K562 (cell line): ENCODE data around the gene SLC38A7. TPM values are rescaled to one million over a fixed set of nuclear protein-coding genes. Genes with fewer than 3 reads are reported as not detected.
A peak's percentile ranks its signal among the peaks of the same experiment; 100 is the strongest.

ENCODE experiments used
- EP400 ChIP-seq: fragments of 450-650 bp; IDR thresholded peaks from 2 replicates; pipeline ENCODE4 v1.6.1; 2017; ENCODE audit warnings: antibody characterized with exemption, mild to moderate bottlenecking, moderate library complexity
- ETS2 ChIP-seq: IDR thresholded peaks from 2 replicates; pipeline ENCODE4 v1.6.1; 2016; ENCODE audit warnings: borderline replicate concordance, missing genetic modification characterization, mild to moderate bottlenecking, moderate library complexity, missing compliant biosample characterization; ENCODE audit not compliant: poor library complexity, severe bottlenecking
- HCFC1 ChIP-seq: IDR thresholded peaks from 2 replicates; pipeline ENCODE4 v1.6.1; 2012; ENCODE audit warnings: low read depth, low read length, improper control_type of control experiment
- HLTF ChIP-seq: fragments of 450-650 bp; IDR thresholded peaks from 2 replicates; pipeline ENCODE4 v1.6.1; 2016
- JUND ChIP-seq, 2 experiments: IDR thresholded peaks; 2 replicates in 1 of 2; 3 replicates in 1 of 2; pipeline ENCODE4 v1.6.1; 2011; ENCODE audit warnings: borderline replicate concordance in 2 of 2, low read depth in 2 of 2, low read length in 2 of 2, improper control_type of control experiment in 1 of 2, missing biosample characterization in 1 of 2, missing genetic modification characterization in 1 of 2, missing genetic modification reagents in 1 of 2
- MAFK ChIP-seq: IDR thresholded peaks from 2 replicates; pipeline ENCODE4 v1.6.1; 2011; ENCODE audit warnings: low read length, improper control_type of control experiment
- POLR2AphosphoS5 ChIP-seq: IDR thresholded peaks from 2 replicates; pipeline ENCODE4 v1.6.1; 2011; ENCODE audit warnings: mild to moderate bottlenecking, low read depth, low read length, moderate library complexity; ENCODE audit not compliant: control insufficient read depth, insufficient read depth
- RBBP5 ChIP-seq: fragments of 200-600 bp; sonication (generic); IDR thresholded peaks from 2 replicates; pipeline ENCODE4 v1.6.1; 2012; ENCODE audit warnings: borderline replicate concordance, mild to moderate bottlenecking, low read length, control low read depth, inconsistent platforms; ENCODE audit not compliant: insufficient read depth, poor library complexity, severe bottlenecking
- SETDB1 ChIP-seq: IDR thresholded peaks from one replicate; pipeline ENCODE4 v1.6.1; 2012; ENCODE audit warnings: low read length, control low read depth, inconsistent platforms
- SOX6 ChIP-seq: fragments of 450-650 bp; IDR thresholded peaks from 2 replicates; pipeline ENCODE4 v1.6.1; 2014; ENCODE audit warnings: mild to moderate bottlenecking
- TBL1XR1 ChIP-seq, 2 experiments: IDR thresholded peaks; 2 replicates each; pipeline ENCODE4 v1.6.1; 2012; ENCODE audit warnings: improper control_type of control experiment in 2 of 2, low read length in 2 of 2, mild to moderate bottlenecking in 1 of 2
- polyA plus RNA-seq, 8 experiments: library from polyadenylated mRNA; depleted of rRNA in 4 of 8; stranded (reverse) in 5 of 8; unstranded in 3 of 8; fragments of >200 nt; fragmentation: Nextera tagmentation in 2 of 8; fragmentation: Illumina TruSeq in 1 of 8; extraction: Ambion mirVana in 2 of 8; extraction: Trizol in 1 of 8; gene quantifications; 2 replicates each; pipeline versions ENCODE4 v1.2.1 to v1.2.3, GENCODE V29; 2011 to 2014; ENCODE audit warnings: inconsistent platforms in 1 of 8, missing spikeins in 1 of 8
- total RNA-seq, 7 experiments: library from RNA; depleted of rRNA in 6 of 7; stranded (reverse); fragments of >200 nt in 6 of 7; fragmentation: Illumina TruSeq in 2 of 7; extraction: Trizol in 2 of 7; gene quantifications; 2 replicates each; pipeline versions ENCODE4 v1.2.1 to v1.2.3, GENCODE V29; 2011 to 2021; ENCODE audit warnings: low replicate concordance in 1 of 7
- TF ChIP-seq, protein P1 (sequence below): conservative IDR thresholded peaks from 2 replicates; pipeline ENCODE4 v1.6.1; 2011; ENCODE audit warnings: low read depth, mild to moderate bottlenecking, low read length; ENCODE audit not compliant: control insufficient read depth
- TF ChIP-seq, protein P2 (sequence below): fragments of 250-450 bp; sonication (Bioruptor Pico); IDR thresholded peaks from 2 replicates; pipeline ENCODE4 v1.8.0; 2021; ENCODE audit warnings: borderline replicate concordance, mild to moderate bottlenecking, moderate library complexity; ENCODE audit not compliant: poor library complexity, severe bottlenecking
- TF ChIP-seq, protein P3 (sequence below): fragments of 250-450 bp; sonication (Bioruptor Pico); IDR thresholded peaks from 2 replicates; pipeline ENCODE4 v1.4.0; 2020; ENCODE audit warnings: mild to moderate bottlenecking
- TF ChIP-seq, protein P4 (sequence below): sonication (generic); formaldehyde crosslinking; IDR thresholded peaks from 2 replicates; pipeline ENCODE4 v1.8.0; 2022; ENCODE audit warnings: missing genetic modification reagents, mild to moderate bottlenecking, moderate library complexity, borderline replicate concordance
- TF ChIP-seq, protein P5 (sequence below): fragments of 450-650 bp; IDR thresholded peaks from 2 replicates; pipeline ENCODE4 v1.6.1; 2014; ENCODE audit warnings: low read depth, mild to moderate bottlenecking, moderate library complexity, borderline replicate concordance
- TF ChIP-seq, protein P6 (sequence below), 2 experiments: fragments of 450-650 bp in 1 of 2; sonication (generic) in 1 of 2; formaldehyde crosslinking in 1 of 2; IDR thresholded peaks in 1 of 2; conservative IDR thresholded peaks in 1 of 2; 2 replicates each; pipeline versions ENCODE4 v1.6.1 to v1.8.1; 2016 to 2023; ENCODE audit warnings: mild to moderate bottlenecking in 2 of 2, moderate library complexity in 2 of 2, inconsistent platforms in 1 of 2, missing genetic modification reagents in 1 of 2

The SLC38A7 gene
- total and polyA plus RNA-seq, 9 of the 15 experiments (the other 6 are each of a cell fraction or from before 2014, with no cell fraction given), result 2.7 to 12.2 (median 6.5) TPM

DNA sequence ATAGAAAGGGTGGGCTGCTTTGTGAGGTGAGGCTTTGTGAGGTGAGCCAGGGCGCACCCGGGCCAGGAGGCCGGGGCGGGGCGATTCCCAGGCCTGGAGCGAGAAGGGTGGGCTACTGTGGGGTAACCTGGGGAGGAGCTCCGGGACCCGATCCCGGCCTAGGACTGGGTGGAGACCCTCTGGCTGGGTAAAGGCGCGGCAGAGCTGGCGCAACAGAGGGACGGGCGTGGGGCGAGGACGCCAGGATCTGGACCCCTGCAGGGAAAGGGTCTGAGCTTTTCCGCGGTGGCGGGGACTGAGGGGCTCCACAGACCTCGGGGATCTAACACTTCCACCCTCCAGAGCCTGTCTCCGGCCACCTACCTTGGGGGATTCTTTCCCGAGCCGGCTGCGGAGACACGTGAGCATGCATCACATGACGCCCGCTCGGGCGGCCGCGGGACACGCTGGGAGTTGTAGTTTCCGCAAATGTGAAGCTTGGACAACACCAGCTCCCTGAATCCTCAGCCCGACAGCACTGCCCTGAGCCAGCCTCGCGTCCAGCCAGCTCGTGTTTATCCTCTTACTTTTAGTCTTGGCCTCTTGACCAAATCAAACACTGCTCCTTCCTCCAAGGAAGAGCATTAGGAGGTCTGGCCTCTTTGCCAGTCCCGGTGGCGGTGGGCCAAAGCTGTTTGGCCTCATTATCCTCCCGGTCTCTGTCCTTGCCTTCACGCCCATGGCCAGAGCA, at the start of gene SLC38A7 (continued):
- TF ChIP-seq HCFC1 (peak; percentile 98), HLTF (no peak), MAFK (peak; percentile 18; the same call in 1 of the 2 replicates), EP400 (peak; percentile 55), JUND (IDR thresholded peaks at IDR 0.05; ENCODE audit: borderline replicate concordance, low read depth, low read length) (no peak), JUND (tag; IDR thresholded peaks at IDR 0.05; ENCODE audit: borderline replicate concordance, low read depth, low read length) (no peak; the same call in 2 of the 3 replicates), POLR2AphosphoS5 (peak; percentile 36; the same call in 1 of the 2 replicates), ETS2 (no peak), SETDB1 (no peak), RBBP5 (no peak), TBL1XR1 (IDR thresholded peaks at IDR 0.05; ENCODE audit: low read length in 2 of 2) (peak in 1 of 2 experiments; percentile 29; a peak in 1 of 4 replicates), SOX6 (0 out of 2 replicates have a peak, but pooled peaks have one; percentile 14)
- TF ChIP-seq, protein P1, sequence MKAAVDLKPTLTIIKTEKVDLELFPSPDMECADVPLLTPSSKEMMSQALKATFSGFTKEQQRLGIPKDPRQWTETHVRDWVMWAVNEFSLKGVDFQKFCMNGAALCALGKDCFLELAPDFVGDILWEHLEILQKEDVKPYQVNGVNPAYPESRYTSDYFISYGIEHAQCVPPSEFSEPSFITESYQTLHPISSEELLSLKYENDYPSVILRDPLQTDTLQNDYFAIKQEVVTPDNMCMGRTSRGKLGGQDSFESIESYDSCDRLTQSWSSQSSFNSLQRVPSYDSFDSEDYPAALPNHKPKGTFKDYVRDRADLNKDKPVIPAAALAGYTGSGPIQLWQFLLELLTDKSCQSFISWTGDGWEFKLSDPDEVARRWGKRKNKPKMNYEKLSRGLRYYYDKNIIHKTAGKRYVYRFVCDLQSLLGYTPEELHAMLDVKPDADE, result peak; percentile 100
- TF ChIP-seq, protein P2, sequence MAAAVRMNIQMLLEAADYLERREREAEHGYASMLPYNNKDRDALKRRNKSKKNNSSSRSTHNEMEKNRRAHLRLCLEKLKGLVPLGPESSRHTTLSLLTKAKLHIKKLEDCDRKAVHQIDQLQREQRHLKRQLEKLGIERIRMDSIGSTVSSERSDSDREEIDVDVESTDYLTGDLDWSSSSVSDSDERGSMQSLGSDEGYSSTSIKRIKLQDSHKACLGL (CRISPR knock-in tag), result peak; percentile 17
- TF ChIP-seq, protein P3, sequence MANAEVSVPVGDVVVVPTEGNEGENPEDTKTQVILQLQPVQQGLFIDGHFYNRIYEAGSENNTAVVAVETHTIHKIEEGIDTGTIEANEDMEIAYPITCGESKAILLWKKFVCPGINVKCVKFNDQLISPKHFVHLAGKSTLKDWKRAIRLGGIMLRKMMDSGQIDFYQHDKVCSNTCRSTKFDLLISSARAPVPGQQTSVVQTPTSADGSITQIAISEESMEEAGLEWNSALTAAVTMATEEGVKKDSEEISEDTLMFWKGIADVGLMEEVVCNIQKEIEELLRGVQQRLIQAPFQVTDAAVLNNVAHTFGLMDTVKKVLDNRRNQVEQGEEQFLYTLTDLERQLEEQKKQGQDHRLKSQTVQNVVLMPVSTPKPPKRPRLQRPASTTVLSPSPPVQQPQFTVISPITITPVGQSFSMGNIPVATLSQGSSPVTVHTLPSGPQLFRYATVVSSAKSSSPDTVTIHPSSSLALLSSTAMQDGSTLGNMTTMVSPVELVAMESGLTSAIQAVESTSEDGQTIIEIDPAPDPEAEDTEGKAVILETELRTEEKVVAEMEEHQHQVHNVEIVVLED (CRISPR knock-in tag), result 0 out of 2 replicates have a peak, but pooled peaks have one; percentile 27
- TF ChIP-seq, protein P4, sequence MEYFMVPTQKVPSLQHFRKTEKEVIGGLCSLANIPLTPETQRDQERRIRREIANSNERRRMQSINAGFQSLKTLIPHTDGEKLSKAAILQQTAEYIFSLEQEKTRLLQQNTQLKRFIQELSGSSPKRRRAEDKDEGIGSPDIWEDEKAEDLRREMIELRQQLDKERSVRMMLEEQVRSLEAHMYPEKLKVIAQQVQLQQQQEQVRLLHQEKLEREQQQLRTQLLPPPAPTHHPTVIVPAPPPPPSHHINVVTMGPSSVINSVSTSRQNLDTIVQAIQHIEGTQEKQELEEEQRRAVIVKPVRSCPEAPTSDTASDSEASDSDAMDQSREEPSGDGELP (CRISPR knock-in tag), result peak; percentile 81
- TF ChIP-seq, protein P5, sequence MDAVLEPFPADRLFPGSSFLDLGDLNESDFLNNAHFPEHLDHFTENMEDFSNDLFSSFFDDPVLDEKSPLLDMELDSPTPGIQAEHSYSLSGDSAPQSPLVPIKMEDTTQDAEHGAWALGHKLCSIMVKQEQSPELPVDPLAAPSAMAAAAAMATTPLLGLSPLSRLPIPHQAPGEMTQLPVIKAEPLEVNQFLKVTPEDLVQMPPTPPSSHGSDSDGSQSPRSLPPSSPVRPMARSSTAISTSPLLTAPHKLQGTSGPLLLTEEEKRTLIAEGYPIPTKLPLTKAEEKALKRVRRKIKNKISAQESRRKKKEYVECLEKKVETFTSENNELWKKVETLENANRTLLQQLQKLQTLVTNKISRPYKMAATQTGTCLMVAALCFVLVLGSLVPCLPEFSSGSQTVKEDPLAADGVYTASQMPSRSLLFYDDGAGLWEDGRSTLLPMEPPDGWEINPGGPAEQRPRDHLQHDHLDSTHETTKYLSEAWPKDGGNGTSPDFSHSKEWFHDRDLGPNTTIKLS, result peak; percentile 77; the same call in 1 of the 2 replicates
- TF ChIP-seq, protein P6, sequence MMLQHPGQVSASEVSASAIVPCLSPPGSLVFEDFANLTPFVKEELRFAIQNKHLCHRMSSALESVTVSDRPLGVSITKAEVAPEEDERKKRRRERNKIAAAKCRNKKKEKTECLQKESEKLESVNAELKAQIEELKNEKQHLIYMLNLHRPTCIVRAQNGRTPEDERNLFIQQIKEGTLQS (IDR thresholded peaks at IDR 0.05), result 0 out of 2 replicates have a peak, but pooled peaks have one; percentile 19
- TF ChIP-seq, protein P6 (CRISPR knock-in tag; conservative IDR thresholded peaks at IDR 0.05), result no peak
